ENCODE data around the gene LIPA.

LIPA gene

DNA sequence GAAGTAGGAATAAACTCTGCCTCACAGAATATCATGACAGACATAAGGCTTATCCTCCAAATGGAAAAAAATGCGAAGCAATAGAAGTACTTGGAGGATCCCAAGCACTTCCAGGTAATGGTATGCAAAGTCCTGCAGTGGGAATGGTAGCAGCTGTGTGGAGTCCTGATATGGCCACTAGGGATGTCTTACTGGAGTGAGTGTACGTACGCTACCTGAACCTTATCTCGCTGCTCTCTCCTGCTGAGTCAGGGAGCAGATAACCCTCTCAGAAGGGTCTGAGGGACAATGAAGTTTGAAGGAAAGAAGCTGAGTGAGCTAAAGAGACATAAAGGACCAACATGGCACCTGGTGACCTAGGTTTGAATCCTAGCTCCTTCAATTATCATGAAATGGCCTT, 86.7 kb downstream of the LIPA start:
- Histone ChIP-seq H3K9me3 (no peaks in the 10 kb centered on the region), H3K4me3 (no peak overlapping the region), H3K4me1 (no peaks in the 10 kb centered on the region), H3K36me3 (no peaks in the 10 kb centered on the region), H3K27me3 (no peaks in the 10 kb centered on the region), H3K27ac (no peak overlapping the region)
- intact Hi-C loops (cut with DNase I; ENCODE audit: low total_unique reads): no loop called here
- TF ChIP-seq, protein P1, sequence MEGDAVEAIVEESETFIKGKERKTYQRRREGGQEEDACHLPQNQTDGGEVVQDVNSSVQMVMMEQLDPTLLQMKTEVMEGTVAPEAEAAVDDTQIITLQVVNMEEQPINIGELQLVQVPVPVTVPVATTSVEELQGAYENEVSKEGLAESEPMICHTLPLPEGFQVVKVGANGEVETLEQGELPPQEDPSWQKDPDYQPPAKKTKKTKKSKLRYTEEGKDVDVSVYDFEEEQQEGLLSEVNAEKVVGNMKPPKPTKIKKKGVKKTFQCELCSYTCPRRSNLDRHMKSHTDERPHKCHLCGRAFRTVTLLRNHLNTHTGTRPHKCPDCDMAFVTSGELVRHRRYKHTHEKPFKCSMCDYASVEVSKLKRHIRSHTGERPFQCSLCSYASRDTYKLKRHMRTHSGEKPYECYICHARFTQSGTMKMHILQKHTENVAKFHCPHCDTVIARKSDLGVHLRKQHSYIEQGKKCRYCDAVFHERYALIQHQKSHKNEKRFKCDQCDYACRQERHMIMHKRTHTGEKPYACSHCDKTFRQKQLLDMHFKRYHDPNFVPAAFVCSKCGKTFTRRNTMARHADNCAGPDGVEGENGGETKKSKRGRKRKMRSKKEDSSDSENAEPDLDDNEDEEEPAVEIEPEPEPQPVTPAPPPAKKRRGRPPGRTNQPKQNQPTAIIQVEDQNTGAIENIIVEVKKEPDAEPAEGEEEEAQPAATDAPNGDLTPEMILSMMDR (IDR thresholded peaks at IDR 0.05): no peak
- no peak for DNase-seq

DNA sequence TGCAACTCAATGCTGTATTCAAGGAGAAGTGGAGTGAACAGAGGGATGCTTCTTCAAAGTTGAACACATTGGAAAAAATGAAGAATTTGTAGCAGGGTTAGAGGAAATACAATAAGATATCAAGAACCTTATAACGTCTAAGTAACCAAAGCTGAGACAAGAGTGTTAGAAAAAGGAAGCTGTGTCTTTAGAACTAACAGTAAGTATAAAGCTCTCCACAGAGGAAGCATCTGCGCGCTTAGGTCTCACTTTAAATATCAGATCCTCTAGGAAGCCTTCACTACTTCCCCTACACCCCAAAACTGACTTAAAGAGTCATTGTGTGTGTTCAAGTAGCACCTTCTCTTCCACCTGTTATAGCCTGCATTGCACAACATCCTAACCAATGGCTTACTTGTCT, 87.5 kb downstream of the LIPA start:
- Histone ChIP-seq H3K27me3 (no peaks in the 10 kb centered on the region), H3K27ac (no peak overlapping the region), H3K36me3 (no peaks in the 10 kb centered on the region), H3K4me3 (no peak overlapping the region), H3K9me3 (no peaks in the 10 kb centered on the region), H3K4me1 (no peaks in the 10 kb centered on the region)
- no peak for DNase-seq
- intact Hi-C loops (cut with DNase I; ENCODE audit: low total_unique reads): no loop called here
- TF ChIP-seq, protein P1 (IDR thresholded peaks at IDR 0.05): no peak

Measured in tibial artery (tissue), 4 donors.